Gastroesophageal sphincter (tissue), 3 donors: Measurements from ENCODE around the gene MINDY3.

Experiments used
- CTCF ChIP-seq, 4 experiments: fragments of 200-600 bp in 2 of 4; fragments of 450-650 bp in 2 of 4; sonication (generic) in 1 of 4; IDR thresholded peaks; one replicate each; pipeline ENCODE4 v1.5.1; 2017 to 2019; ENCODE audit warnings: antibody characterized with exemption in 4 of 4, mild to moderate bottlenecking in 2 of 4, moderate library complexity in 2 of 4
- POLR2AphosphoS5 ChIP-seq: sonication (generic); formaldehyde crosslinking; IDR thresholded peaks from one replicate; pipeline ENCODE4 v1.6.1; 2017; ENCODE audit warnings: antibody characterized with exemption

DNA sequence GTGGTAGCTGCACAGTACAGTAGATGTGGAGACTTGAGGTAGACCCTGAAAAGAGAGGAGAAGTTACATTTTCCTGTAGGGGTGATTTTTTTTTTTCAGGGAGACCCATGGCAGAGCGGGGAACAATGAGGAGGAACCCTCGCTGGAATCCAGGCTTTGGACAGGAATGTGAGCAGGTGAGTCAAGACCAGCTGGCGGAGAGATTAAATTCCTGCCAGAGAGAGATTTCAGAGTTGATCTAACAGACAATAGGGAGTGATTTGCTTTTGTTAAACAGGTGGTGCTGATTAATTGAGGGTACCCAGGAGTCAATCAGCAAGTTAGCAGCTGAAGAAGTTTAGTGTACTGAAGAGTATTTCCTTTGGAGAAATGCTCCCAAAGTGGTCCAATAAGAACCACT lies 41.6 kb upstream of the MINDY3 start:
- no peak for TF ChIP-seq CTCF (IDR thresholded peaks at IDR 0.05)
- no peak for TF ChIP-seq POLR2AphosphoS5
